Measurements from ENCODE around the gene LRRC66. TPM values are rescaled to one million over a fixed set of nuclear protein-coding genes. Genes with fewer than 3 reads are reported as not detected.

LRRC66 gene
- total and polyA plus RNA-seq, 2 of the 13 experiments (the other 11 are each of a cell fraction or from before 2014, with no cell fraction given): not detected

DNA sequence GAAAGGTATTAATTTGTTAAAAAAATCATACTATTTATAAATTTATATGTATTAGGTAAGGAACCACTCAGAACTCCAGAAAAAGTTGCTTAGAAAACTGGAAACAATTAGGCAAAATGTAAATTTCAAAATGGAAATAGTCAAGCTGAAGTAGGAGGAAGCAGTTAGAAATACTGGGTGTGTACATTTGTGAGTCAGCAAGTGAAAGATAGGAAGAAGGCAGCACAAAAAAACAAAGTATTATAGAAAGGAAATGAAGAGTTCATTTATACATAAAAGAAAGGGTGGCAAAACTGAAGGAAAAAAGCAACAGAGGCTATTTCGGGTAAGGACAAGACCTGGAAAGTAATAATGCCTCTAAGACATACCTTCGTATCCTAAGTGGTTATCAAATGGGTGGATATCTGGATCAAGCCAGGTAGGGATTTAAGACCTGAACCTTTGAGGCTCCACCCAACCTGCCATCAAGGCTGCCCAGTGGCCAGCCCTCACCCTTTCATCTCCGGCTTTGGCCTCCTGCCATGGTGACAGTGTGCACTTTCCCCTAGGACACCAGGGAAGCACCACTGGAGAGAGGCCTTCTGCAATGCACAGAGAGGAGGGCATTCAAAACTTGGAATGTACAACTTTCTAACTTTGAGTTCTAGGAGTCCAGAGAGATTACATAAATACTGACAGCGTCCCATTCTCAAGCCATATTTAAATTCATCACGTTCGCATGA lies at the start of gene LRRC66 (continued):
- TF ChIP-seq, protein P1, sequence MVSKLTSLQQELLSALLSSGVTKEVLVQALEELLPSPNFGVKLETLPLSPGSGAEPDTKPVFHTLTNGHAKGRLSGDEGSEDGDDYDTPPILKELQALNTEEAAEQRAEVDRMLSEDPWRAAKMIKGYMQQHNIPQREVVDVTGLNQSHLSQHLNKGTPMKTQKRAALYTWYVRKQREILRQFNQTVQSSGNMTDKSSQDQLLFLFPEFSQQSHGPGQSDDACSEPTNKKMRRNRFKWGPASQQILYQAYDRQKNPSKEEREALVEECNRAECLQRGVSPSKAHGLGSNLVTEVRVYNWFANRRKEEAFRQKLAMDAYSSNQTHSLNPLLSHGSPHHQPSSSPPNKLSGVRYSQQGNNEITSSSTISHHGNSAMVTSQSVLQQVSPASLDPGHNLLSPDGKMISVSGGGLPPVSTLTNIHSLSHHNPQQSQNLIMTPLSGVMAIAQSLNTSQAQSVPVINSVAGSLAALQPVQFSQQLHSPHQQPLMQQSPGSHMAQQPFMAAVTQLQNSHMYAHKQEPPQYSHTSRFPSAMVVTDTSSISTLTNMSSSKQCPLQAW (CRISPR knock-in tag; IDR thresholded peaks at IDR 0.05): no peak
- TF ChIP-seq HNF4A (CRISPR knock-in tag; IDR thresholded peaks at IDR 0.05) (peak; percentile 31; the same call in 1 of the 2 replicates), RXRB (CRISPR knock-in tag; IDR thresholded peaks at IDR 0.05; ENCODE audit: borderline replicate concordance) (peak; percentile 42; the same call in 1 of the 2 replicates), ZNF558 (CRISPR knock-in tag; IDR thresholded peaks at IDR 0.05; ENCODE audit: borderline replicate concordance) (no peak), TEAD3 (CRISPR knock-in tag; optimal IDR thresholded peaks at IDR 0.05; ENCODE audit: borderline replicate concordance) (peak; percentile 58), NCOA5 (CRISPR knock-in tag; IDR thresholded peaks at IDR 0.05) (no peak)

DNA sequence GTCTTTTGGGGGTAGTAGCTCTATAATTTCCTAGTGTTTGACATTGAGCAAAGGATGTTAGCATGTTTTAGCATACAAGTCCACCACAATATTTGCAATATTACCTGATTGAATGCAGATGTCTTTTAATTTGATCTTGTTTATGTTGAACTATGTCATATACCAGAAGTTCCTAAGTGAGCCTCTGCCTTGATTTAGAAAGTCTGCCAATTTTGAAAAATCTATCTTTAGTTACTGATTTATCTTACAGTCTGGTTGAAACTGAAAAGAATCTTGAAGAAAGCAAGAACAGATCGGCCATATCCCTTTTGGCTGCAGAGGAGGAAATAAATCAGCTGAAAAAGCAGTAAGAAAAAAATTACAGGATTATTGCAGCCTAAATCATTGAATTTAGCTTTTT lies 49.4 kb upstream of the LRRC66 start:
- Histone ChIP-seq H3K36me3 (replicated peaks in 1 of 2; ENCODE audit: control insufficient read depth in 1 of 2, insufficient read depth in 2 of 2, low read length in 2 of 2) (no peaks in the 10 kb centered on the region; a peak in 2 of 5 replicates), H3K4me2 (ENCODE audit: low read depth, low read length) (no peak overlapping the region), H3K27me3 (ENCODE audit: control insufficient read depth in 1 of 2, insufficient read depth in 2 of 2, low read length in 2 of 2) (no peaks in the 10 kb centered on the region), H3K9me3 (ENCODE audit: low read length) (no peaks in the 10 kb centered on the region), H4K20me1 (ENCODE audit: insufficient read depth, low read length) (no peaks in the 10 kb centered on the region), H3K79me2 (ENCODE audit: insufficient read depth, low read length) (no peaks in the 10 kb centered on the region), H3K27ac (ENCODE audit: extremely low read length, insufficient read depth, low read length) (no peak overlapping the region), H3K9ac (ENCODE audit: insufficient read depth, low read depth, low read length) (no peak overlapping the region), H3K4me3 (replicated peaks in 1 of 3; ENCODE audit: insufficient read depth in 1 of 3, low read depth in 2 of 3, low read length in 3 of 3) (no peak overlapping the region), H3K4me1 (ENCODE audit: insufficient read depth, low read length) (no peaks in the 10 kb centered on the region), H2AFZ (ENCODE audit: low read length) (no peak overlapping the region)
- ChIA-PET POLR2A (no interaction called here), CTCF (ENCODE audit: low intra/inter-chr PET ratio, low total read pairs) (no interaction called here)
- intact Hi-C loops (cut with micrococcal nuclease; ENCODE audit: unreplicated experiment): no loop called here
- WGBS (ENCODE audit: low lambda C conversion rate): 91% methylated on average over 1 of the region's 1 CpG
- FAIRE-seq (no peak), ATAC-seq (no peak), DNase-seq (ENCODE audit: low spot score) (no peak)
- in situ Hi-C loops (cut with HindIII; ENCODE audit: extremely low pct_ligation_motif_present, low pct_unique_long_range_greater_than_20kb): no loop called here
- no TSS peak for BruUV-seq (replicated peaks)
- TF ChIP-seq, protein P2, sequence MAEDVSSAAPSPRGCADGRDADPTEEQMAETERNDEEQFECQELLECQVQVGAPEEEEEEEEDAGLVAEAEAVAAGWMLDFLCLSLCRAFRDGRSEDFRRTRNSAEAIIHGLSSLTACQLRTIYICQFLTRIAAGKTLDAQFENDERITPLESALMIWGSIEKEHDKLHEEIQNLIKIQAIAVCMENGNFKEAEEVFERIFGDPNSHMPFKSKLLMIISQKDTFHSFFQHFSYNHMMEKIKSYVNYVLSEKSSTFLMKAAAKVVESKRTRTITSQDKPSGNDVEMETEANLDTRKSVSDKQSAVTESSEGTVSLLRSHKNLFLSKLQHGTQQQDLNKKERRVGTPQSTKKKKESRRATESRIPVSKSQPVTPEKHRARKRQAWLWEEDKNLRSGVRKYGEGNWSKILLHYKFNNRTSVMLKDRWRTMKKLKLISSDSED (CRISPR knock-in tag; IDR thresholded peaks at IDR 0.05): no peak
- TF ChIP-seq SALL2 (CRISPR knock-in tag; IDR thresholded peaks at IDR 0.05) (no peak), ZNF430 (CRISPR knock-in tag; IDR thresholded peaks at IDR 0.05) (no peak), ZNF235 (CRISPR knock-in tag; IDR thresholded peaks at IDR 0.05; ENCODE audit: borderline replicate concordance) (no peak), RAD21 (CRISPR knock-in tag; IDR thresholded peaks at IDR 0.05) (no peak), FOSL1 (CRISPR knock-in tag; IDR thresholded peaks at IDR 0.05; ENCODE audit: borderline replicate concordance) (no peak)
- TF ChIP-seq, protein P3, sequence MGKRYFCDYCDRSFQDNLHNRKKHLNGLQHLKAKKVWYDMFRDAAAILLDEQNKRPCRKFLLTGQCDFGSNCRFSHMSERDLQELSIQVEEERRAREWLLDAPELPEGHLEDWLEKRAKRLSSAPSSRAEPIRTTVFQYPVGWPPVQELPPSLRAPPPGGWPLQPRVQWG (CRISPR knock-in tag; IDR thresholded peaks at IDR 0.05; ENCODE audit: borderline replicate concordance, low read depth): no peak
- TF ChIP-seq, protein P4, sequence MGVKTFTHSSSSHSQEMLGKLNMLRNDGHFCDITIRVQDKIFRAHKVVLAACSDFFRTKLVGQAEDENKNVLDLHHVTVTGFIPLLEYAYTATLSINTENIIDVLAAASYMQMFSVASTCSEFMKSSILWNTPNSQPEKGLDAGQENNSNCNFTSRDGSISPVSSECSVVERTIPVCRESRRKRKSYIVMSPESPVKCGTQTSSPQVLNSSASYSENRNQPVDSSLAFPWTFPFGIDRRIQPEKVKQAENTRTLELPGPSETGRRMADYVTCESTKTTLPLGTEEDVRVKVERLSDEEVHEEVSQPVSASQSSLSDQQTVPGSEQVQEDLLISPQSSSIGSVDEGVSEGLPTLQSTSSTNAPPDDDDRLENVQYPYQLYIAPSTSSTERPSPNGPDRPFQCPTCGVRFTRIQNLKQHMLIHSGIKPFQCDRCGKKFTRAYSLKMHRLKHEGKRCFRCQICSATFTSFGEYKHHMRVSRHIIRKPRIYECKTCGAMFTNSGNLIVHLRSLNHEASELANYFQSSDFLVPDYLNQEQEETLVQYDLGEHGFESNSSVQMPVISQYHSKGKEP (CRISPR knock-in tag; IDR thresholded peaks at IDR 0.05): no peak
- TF ChIP-seq, protein P5, sequence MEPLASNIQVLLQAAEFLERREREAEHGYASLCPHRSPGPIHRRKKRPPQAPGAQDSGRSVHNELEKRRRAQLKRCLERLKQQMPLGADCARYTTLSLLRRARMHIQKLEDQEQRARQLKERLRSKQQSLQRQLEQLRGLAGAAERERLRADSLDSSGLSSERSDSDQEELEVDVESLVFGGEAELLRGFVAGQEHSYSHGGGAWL (CRISPR knock-in tag; IDR thresholded peaks at IDR 0.05): no peak
- TF ChIP-seq, protein P6, sequence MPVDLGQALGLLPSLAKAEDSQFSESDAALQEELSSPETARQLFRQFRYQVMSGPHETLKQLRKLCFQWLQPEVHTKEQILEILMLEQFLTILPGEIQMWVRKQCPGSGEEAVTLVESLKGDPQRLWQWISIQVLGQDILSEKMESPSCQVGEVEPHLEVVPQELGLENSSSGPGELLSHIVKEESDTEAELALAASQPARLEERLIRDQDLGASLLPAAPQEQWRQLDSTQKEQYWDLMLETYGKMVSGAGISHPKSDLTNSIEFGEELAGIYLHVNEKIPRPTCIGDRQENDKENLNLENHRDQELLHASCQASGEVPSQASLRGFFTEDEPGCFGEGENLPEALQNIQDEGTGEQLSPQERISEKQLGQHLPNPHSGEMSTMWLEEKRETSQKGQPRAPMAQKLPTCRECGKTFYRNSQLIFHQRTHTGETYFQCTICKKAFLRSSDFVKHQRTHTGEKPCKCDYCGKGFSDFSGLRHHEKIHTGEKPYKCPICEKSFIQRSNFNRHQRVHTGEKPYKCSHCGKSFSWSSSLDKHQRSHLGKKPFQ (CRISPR knock-in tag; IDR thresholded peaks at IDR 0.05; ENCODE audit: insufficient replicate concordance): no peak

All from HepG2 (cell line).